NCI-H2029 (cell line): ENCODE data around the gene OR1L8.
"Not testable (repeated sequence)": the region's sequence is repeated elsewhere in the genome, so short reads cannot be mapped to it uniquely, and the experiment has no call there.

Experiments
- DNase-seq: peaks from one replicate; lab custom pipeline; 2025; lab: John Stamatoyannopoulos, UW

OR1L8 gene, protein sequence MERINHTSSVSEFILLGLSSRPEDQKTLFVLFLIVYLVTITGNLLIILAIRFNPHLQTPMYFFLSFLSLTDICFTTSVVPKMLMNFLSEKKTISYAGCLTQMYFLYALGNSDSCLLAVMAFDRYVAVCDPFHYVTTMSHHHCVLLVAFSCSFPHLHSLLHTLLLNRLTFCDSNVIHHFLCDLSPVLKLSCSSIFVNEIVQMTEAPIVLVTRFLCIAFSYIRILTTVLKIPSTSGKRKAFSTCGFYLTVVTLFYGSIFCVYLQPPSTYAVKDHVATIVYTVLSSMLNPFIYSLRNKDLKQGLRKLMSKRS

DNA sequence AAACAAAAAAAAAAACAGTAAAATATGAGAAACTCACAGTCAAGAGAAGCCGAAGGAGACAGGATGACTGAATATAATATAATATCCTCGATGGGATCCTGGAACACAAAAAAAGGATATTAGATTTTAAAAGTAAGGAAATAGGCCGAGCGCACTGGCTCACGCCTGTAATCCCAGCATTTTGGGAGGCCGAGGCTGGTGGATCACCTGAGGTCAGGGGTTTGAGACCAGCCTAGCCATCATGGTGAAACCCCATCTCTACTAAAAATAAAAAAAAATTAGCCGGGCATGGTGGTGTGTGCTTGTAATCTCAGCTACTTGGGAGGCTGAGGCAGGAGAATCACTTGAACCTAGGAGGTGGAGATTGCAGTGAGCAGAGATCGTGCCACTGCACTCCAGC lies at the start of gene OR1L8:
TSS of gene OR1L8 (minus strand) at position 101 of the 400 bp plus-strand sequence. CDS start 14,907 bp downstream, outside the sequence.
- not testable (repeated sequence) for DNase-seq

DNA sequence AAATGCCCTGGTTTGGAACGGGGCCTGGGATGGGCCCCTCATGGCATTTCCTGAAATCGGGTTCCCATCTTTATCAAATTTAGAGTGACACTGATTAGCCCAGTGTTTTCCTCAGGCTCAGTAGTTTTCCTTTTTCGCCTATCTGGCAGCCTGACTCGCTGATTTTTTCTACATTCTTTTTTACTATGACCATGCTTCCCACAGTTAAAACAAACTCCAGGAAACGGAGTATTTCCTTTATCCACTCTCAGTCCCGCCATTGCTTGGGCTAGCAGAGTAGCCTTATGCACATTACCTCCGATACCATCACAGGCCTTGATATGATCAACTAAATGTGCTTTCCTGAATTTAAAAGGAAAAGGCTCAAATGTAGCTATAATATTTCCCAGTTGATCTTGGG lies 36.8 kb upstream of the OR1L8 start:
- no peak for DNase-seq

DNA sequence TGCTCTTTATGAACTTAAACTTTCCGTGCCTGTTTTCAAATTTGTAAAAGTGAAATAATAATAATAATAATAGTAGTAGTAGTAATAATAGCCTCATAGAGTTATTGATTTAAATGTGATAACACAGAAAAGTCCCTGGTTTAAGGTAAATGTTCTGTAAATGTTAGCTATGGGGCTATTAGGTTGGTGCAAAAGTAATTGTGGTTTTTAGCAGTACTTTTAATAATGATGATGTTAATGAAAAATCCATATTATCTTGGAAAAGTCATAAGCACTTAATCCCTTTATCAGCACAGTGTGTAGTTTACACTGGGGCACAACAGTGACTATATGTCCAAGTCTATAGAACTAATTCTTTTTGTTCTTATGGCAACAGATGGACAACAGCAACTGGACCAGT lies 31.2 kb upstream of the OR1L8 start, which contains the start of gene OR1Q1:
TSS of gene OR1Q1 (plus strand) at position 377 of the 400 bp plus-strand sequence. CDS start at position 377, 0 bp downstream.
- no peak for DNase-seq

DNA sequence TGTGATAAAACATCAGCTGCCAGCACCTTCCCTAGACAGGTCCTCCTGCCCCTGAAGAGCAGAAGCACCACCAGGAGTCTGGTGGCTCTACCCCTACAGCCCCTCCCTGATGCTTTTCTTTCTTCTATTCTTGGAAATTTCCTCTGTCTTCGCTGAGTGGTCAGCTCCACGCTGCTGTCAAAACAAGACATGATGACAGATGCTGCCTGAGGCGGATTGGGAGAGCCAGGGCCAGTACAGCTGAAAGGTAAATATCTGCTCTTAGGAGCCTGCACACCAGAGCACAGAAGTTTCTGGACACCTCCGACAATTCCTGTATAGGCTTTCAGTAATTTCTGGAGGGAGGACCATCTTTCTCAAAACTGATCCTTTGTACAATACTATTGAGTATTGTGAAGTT lies 26.6 kb upstream of the OR1L8 start:
- DNase-seq, result no peak

DNA sequence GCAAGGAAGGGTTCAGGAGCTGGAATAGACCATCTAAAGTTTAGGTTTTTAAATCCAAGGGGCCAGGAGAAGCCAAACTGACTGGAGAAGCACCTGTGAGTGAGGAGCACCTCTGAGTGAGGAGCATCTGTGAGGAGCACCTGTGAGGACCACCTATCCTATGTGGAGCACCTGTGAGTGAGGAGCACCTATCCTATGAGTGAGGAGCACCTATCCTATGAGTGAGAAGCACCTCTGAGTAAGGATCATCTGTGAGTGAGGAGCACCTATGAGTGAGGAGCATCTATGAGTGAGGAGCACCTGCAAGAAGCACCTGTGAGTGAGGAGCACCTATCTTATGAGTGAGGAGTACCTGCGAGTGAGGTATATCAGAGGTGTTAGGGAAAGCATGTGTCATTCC lies 23.4 kb upstream of the OR1L8 start:
- DNase-seq, result no peak

DNA sequence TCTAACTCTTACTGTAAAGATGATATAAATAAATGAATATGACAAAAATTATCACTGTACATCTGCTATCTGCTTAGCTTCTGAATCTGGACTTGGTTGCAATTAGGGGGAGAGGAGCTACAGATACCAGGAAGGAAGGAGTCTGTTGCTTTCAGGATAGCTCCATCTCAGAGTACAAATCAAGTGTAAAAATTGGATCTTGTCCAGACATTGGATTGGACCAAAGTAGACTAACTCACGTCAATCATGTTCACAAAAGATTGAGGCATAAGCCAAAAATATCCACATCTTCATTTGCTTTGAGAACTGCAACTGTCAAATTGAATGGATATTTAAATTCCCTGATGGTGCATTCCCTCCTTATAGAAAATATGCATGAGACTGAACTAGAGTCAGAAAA lies 22.5 kb upstream of the OR1L8 start:
- DNase-seq, result no peak

DNA sequence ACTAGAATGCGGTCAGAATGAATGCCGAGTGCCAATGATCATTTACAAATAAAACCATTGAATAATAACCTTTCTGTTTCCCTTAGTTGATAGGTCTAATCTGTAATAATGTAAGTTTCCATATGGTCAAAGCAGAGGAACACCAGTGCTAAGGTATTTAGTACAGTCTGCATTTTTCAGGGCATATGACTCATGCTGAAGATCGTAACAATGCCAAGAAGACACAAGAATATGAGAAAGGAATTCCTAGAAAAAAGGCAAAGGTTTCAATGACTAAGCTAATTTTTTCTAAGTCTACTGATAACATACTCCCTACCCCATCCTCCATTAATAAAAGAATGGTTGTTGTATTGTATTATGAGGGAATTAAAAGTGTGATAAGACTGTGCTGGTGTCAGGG lies 2.8 kb downstream of the OR1L8 start:
- DNase-seq, result no peak

DNA sequence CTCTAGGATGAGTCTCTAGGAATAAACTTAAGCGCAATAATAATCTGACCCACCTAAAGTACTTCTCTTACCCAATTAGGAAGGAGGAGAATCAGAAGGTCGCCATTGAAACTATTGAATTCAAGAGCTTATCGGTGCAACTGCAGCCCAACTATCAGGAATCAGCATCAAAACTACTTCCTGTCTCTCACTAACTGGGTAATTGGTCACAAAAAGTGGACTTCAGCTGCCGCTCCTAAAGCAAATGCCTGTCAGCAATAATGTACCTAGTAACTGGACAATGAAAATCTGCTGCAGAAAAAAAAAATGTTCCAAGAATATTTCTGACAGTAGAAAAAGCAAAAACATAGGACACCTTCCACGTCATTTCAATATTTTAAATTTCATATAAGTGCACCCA lies 3.3 kb downstream of the OR1L8 start:
- no peak for DNase-seq

DNA sequence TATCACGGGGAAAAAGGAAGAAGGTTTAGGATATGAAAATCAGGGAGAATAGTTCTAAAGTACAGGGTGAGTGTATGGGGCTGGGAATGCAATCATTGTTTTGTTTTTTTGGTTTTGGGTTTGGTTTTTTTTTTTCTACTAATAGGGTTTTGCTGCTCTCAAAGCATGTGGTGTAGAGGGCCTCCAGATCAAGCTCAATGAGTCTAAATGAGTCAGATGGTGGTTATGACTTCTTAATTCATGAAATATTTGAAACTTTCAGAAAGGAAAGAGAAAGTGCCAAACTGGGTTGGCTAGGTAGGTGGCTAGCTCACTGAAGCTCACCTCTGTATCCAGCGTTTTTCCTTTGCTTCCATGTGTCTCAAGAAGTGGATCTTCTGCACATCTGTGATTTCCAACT lies 10.7 kb downstream of the OR1L8 start:
- no peak for DNase-seq

DNA sequence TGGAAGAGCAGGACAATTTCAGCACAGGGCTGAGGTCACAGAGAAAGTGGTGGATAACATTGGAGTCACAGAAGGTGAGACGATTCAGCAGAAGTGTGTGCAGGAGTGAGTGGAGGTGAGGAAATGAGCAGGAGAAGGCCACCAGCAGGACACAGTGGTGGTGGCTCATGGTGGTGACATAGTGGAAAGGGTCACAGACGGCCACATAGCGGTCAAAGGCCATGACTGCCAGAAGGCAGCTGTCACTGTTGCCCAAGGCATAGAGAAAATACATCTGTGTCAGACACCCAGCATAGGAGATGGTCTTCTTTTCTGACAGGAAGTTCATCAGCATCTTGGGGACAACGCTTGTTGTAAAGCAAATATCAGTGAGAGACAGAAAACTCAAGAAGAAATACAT lies 15.3 kb downstream of the OR1L8 start:
- no peak for DNase-seq

DNA sequence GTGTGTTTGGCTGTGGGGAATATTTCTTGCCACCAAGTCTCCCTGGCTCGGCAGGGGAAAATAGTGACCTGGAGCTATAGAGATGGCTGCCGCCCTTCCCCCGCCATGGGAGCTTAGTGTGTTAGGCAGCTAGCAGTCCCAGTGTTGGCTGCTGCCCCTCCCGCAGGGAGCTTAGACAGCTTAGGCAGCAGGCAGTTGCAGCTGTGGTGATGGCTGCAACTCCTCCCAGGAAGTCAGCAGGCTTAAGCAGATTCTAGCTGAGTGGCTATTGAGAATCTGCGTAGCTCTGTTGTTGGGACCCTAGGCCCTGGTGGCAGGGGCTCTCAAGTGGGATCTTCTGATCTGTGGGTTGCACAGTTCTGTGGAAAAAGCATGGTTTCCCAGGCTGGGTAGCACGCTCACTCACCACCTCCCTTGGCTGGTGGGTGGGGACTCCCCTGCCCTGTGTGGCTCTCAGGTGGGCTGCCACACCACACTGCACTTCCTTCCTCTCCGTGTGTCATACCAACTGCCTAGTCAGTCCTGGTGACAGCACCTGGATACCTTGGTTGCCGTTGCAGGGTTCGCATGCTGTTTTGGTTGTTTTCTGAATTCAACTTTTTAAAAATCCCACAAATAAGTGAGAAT lies 20.9 kb downstream of the OR1L8 start:
- no peak for DNase-seq

DNA sequence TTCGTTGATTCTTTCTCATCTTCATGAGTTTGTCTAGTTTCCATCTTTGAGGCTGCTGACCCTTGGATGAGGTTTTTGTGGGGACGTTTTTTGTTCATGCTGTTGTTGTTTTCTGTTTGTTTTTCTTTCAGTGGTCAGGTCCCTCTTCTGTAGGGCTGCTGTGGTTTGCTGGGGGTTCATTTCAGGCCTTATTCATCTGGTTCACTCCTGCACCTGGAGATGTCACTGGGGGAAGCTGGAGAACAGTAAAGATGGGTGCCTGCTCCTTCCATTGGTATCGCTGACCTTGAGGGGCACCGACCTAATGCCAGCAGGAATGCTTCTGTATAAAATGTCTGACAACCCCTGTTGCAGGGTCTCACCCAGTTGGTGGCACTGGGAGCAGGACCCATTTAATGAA lies 21.7 kb downstream of the OR1L8 start:
- DNase-seq, result no peak

DNA sequence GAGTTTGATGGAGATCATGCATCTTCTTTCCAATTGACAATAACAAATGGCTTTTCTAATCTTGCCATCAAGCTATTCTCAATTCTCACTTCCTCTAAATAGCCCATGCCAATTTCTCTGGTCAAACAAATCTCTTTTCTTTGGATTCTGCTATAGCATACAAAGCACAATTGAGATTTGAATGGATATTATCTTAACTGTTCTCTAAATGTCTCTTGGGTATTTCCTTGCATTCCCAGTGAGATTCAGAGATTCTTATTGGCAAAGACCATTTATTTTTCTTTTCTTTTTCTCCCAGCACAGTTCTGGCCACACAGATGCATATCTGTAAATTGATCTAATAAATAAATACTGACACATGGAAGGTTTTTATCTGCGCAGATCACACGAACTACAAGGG lies 30.4 kb downstream of the OR1L8 start, which contains the start of gene OR1N2:
TSS of gene OR1N2 (plus strand) at position 301 of the 400 bp plus-strand sequence. CDS start 100 bp downstream, outside the sequence.
- DNase-seq, result no peak

DNA sequence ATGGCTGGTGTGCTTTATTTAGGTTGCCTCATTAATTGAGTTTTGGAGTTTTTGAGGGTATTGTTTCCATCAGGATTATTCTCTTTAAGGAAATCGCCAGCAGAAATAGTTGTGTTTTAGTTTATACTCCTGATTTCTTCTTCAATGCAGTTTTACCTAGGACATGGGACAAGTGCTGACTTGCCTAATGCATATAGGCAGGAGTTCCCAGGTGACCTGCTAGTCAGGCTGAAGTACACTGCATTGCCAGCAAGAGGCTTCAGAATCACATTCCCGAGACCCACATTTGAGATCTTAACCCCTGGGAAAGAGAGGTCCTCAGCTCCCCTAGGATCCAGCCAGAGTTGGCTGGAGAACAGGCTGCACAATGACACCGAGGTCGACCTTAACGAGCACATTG lies 31.8 kb downstream of the OR1L8 start:
- DNase-seq, result no peak

DNA sequence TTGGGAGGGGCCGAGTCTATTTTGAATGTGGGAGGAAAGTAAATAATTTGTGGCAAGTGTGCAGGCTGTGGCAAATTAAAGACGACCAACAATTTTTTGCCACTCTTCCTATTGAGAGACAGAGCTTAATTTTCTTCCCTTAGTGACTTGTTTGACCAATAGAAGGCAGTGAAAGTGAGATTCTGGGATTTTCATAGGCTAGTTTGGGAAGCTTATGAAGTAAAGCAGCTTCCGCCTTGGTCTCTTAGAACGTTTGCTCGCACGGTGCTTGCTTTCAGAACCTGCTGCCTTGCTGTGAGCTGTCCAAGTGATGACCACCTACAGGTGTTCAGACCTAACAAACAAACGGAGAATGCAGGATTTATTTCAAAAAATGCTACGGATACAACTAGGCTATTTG lies 37.0 kb downstream of the OR1L8 start:
- DNase-seq, result no peak

DNA sequence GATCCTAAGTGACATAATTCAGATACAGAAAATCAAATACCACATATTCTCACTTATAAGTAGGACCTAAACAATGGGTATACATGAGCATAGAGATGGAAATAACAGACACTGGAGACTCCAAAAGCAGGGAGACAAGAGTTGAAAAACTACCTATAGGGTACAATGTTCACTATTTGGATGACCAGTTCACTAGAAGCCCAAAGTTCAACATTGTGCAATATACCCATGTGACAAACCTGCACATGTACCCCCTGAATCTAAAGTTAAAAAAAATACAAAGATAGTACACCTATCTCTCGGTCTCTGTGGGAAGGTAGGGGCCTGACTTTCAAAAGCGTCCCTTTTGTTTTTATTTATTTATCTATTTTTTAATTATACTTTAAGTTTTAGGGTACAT lies 44.4 kb downstream of the OR1L8 start:
- DNase-seq, result no peak

DNA sequence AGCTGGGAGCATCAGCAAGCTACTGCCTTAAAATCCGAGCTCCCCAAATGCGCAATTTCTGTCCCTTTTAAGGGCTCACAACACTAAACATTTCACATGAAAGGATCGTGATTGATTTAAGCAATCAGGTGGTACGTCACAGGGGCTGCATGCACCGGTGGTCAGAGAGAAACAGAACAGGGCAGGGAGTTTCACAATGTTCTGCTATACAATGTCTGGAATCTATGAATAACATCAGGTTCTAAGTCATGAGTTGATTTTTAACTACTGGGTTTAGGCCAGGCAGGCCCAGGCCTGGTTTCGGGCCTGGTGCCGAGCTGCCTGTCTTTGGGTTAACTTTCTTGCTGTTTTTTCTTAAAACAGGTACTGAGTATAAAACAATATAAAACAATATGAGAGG lies 46.1 kb downstream of the OR1L8 start:
- not testable (repeated sequence) for DNase-seq

DNA sequence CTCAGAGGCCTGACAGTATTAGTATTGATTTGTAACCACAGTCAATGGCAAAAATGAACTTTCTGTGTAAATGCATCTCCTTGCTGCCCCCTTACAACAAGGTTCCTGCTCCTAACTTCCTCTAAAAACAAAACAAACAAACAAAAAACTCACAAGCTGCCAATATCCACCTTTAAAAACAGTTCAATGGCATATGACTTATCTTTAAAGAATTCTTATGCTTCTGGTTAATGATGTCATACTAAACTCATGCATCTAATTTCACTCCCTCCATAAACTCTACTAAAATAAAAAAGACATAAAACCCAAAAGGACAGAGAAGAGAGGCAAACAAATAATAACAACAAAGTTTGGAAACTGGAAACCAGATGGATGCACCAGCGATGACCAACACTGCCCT lies 47.0 kb downstream of the OR1L8 start:
- DNase-seq, result no peak

DNA sequence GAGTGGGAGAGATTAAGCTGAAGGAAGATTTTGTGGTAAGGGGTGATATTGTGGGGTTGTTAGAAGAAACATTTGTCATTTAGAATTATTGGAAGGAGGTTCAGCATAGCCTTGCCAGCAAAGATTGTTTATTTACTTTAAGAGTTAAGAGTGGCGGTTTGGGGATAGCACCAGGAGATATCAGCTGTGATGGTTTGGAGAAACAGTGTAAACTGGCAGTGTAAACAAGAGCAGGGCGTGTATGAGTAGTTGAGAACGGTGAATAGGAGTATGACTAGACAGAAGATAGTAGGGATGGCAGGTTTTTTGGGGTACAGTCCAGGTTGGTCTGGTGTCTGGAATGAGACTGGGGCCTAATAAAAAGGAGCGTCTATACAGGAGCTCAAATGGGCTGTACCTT lies 52.0 kb downstream of the OR1L8 start:
- not testable (repeated sequence) for DNase-seq

DNA sequence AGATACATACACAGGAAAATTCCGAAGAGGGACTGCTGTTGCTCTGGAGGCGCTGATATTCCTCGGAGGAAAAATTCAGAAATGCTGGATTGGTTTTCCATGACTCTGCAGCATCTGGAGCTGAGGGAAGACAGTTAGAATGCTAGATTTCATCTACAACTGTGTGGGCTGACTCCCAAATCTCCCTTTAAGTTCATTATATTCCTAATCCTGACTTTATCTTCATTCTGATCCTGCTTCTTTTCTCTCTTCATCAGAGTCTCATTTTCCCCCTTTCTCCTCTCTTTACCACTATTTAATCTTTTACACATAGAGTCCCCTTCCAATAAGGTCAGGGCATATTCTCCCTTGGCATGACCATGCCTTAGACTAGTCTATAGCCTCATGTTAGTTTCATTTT lies 56.0 kb downstream of the OR1L8 start, which contains the start of gene OR1N1:
TSS of gene OR1N1 (minus strand) at position 101 of the 400 bp plus-strand sequence. CDS start at position 101, 0 bp downstream.
- DNase-seq, result no peak

DNA sequence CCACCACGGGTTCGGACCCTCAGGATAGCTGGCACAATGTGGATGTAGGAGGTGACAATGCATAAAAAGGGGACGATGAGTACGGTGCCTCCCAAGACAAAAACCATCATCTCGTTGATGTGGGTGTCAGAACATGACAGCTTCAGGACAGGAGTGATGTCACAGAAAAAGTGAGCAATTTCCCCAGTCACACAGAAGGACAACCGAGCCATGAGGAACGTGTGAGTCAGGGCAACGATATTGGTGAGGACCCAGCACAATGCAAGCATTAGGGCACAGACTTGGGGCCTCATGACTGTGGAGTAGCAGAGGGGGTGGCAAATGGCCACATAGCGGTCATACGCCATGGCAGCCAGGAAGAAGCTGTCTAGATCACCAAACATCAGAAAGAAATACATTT lies 56.6 kb downstream of the OR1L8 start:
- DNase-seq, result no peak

DNA sequence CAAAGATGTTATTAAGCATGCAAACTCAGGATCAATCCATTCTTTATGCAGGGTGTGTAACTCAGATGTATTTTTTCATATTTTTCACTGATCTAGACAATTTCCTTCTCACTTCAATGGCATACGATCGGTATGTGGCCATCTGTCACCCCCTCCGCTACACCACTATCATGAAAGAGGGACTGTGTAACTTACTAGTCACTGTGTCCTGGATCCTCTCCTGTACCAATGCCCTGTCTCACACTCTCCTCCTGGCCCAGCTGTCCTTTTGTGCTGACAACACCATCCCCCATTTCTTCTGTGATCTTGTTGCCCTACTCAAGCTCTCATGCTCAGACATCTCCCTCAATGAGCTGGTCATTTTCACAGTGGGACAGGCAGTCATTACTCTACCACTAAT lies 63.8 kb downstream of the OR1L8 start:
- DNase-seq, result no peak

DNA sequence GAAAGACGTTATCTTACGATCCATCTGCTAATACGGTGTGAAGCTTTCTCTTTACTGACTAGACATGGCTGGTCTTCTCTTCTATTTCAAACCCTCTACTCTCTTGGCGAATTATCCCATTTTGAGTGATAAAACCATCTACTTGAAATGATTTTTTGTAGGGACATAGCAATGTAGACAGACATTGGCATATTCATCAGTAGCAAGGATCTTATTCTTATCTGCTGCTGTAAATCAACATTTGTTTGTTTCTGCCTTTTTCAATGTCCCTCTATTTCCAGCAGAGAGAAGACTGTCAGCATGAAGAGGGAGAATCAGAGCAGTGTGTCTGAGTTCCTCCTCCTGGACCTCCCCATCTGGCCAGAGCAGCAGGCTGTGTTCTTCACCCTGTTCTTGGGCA lies 64.3 kb downstream of the OR1L8 start, which contains the start of gene OR1J4:
TSS of gene OR1J4 (plus strand) at position 301 of the 400 bp plus-strand sequence. CDS start at position 301, 0 bp downstream.
- DNase-seq, result no peak
